Measurements from ENCODE around the gene LTA.

Gene LTA

DNA sequence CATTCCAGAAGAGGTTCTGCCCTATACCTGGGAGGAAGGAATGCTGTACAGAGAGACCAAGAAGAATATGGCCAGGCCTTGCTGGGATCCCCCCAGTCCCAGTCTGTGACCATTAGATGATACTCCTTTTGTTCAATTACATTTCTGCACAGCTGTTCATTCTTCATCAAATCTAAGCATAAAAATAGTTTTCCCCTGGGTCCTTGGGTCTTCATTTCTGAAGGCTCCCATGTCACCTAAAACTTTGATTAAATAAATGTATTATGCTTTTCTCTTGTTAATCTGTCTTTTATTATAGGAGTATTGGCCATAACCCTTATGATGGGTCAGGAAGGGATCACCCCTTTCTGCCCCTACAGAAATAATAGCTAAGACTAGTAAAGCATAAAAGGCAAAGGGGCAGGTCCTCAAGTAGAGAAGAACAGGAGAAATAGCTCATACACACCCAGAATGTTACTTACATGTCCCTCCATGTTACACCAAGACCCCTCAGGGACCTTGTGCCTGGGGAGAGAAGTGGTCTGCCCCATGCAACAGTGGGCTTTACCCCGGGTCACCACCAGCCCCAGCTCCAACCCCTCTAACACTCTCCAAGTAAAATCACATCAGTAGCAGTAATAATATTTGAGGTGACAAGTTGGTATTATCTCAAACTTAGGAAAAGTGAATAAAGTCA is 2.1 kb upstream of the LTA start:
- Mint-ChIP-seq H3K27ac (peak overlapping the region; percentile 40), H3K27me3 (peaks cover 22% of the 10 kb centered on the region), H3K4me3 (no peak overlapping the region), H3K4me1 (peaks cover 85% of the 10 kb centered on the region), H3K9me3 (no peaks in the 10 kb centered on the region), H3K36me3 (peaks cover 15% of the 10 kb centered on the region)
- CTCF ChIA-PET, result interaction anchor here (0.9 to 27.0 kb wide), 4 partner anchors 9 to 24 kb away, joined by 3 to 780 read pairs (median 16); partner anchors contain the start of genes LST1 and NCR3
- no peak for DNase-seq

DNA sequence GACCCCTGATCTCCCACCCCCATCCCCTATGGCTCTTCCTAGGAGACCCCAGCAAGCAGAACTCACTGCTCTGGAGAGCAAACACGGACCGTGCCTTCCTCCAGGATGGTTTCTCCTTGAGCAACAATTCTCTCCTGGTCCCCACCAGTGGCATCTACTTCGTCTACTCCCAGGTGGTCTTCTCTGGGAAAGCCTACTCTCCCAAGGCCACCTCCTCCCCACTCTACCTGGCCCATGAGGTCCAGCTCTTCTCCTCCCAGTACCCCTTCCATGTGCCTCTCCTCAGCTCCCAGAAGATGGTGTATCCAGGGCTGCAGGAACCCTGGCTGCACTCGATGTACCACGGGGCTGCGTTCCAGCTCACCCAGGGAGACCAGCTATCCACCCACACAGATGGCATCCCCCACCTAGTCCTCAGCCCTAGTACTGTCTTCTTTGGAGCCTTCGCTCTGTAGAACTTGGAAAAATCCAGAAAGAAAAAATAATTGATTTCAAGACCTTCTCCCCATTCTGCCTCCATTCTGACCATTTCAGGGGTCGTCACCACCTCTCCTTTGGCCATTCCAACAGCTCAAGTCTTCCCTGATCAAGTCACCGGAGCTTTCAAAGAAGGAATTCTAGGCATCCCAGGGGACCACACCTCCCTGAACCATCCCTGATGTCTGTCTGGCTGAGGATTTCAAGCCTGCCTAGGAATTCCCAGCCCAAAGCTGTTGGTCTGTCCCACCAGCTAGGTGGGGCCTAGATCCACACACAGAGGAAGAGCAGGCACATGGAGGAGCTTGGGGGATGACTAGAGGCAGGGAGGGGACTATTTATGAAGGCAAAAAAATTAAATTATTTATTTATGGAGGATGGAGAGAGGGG is 1.4 kb downstream of the LTA start:
- Mint-ChIP-seq H3K4me3 (peak overlapping the region; percentile 94), H3K36me3 (peaks cover 38% of the 10 kb centered on the region)

DNA sequence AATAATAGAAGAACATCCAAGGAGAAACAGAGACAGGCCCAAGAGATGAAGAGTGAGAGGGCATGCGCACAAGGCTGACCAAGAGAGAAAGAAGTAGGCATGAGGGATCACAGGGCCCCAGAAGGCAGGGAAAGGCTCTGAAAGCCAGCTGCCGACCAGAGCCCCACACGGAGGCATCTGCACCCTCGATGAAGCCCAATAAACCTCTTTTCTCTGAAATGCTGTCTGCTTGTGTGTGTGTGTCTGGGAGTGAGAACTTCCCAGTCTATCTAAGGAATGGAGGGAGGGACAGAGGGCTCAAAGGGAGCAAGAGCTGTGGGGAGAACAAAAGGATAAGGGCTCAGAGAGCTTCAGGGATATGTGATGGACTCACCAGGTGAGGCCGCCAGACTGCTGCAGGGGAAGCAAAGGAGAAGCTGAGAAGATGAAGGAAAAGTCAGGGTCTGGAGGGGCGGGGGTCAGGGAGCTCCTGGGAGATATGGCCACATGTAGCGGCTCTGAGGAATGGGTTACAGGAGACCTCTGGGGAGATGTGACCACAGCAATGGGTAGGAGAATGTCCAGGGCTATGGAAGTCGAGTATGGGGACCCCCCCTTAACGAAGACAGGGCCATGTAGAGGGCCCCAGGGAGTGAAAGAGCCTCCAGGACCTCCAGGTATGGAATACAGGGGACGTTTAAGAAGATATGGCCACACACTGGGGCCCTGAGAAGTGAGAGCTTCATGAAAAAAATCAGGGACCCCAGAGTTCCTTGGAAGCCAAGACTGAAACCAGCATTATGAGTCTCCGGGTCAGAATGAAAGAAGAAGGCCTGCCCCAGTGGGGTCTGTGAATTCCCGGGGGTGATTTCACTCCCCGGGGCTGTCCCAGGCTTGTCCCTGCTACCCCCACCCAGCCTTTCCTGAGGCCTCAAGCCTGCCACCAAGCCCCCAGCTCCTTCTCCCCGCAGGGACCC is 2.3 kb downstream of the LTA start:
- Mint-ChIP-seq H3K36me3 (peaks cover 45% of the 10 kb centered on the region), H3K9me3 (no peaks in the 10 kb centered on the region), H3K27ac (peak overlapping the region; percentile 96), H3K4me3 (peak overlapping the region; percentile 92), H3K27me3 (peaks cover 4% of the 10 kb centered on the region), H3K4me1 (peaks cover 91% of the 10 kb centered on the region)
- no peak for DNase-seq
- CTCF ChIA-PET, result interaction anchor here (0.6 to 33.1 kb wide), 4 partner anchors 20 to 83 kb away, joined by 3 to 1087 read pairs (median 392); partner anchors contain the start of genes ATP6V1G2, LST1, NCR3 and NFKBIL1

More for the DNA sequence above, 1.4 kb downstream of the LTA start:
- H3K4me1 Mint-ChIP-seq, result peaks cover 91% of the 10 kb centered on the region
- CTCF ChIA-PET, result interaction anchor here (0.6 to 33.1 kb wide), 3 partner anchors 20 to 46 kb away, joined by 3 to 1087 read pairs (median 780); partner anchors contain the start of genes ATP6V1G2, LST1, NCR3 and NFKBIL1
- H3K9me3 Mint-ChIP-seq, result no peaks in the 10 kb centered on the region
- DNase-seq, result no peak
- H3K27me3 Mint-ChIP-seq, result peaks cover 4% of the 10 kb centered on the region
- peak overlapping the region; percentile 96 for H3K27ac Mint-ChIP-seq

DNA sequence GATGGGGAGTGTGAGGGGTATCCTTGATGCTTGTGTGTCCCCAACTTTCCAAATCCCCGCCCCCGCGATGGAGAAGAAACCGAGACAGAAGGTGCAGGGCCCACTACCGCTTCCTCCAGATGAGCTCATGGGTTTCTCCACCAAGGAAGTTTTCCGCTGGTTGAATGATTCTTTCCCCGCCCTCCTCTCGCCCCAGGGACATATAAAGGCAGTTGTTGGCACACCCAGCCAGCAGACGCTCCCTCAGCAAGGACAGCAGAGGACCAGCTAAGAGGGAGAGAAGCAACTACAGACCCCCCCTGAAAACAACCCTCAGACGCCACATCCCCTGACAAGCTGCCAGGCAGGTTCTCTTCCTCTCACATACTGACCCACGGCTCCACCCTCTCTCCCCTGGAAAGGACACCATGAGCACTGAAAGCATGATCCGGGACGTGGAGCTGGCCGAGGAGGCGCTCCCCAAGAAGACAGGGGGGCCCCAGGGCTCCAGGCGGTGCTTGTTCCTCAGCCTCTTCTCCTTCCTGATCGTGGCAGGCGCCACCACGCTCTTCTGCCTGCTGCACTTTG is 3.3 kb downstream of the LTA start, which contains the start of gene TNF:
TNF (plus strand) TSS at position 231 of the 567 bp plus-strand sequence; CDS start at position 408, 177 bp downstream.
- Mint-ChIP-seq H3K9me3 (no peaks in the 10 kb centered on the region), H3K4me3 (peak within 1 kb of the TSS; percentile 92), H3K36me3 (peaks cover 53% of the 10 kb centered on the region), H3K27ac (peak within 1 kb of the TSS; percentile 87), H3K4me1 (peaks cover 88% of the 10 kb centered on the region), H3K27me3 (peaks cover 4% of the 10 kb centered on the region)
- CTCF ChIA-PET, result interaction anchor here (0.5 to 33.1 kb wide), 4 partner anchors 18 to 82 kb away, joined by 3 to 1087 read pairs (median 392); partner anchors contain the start of genes ATP6V1G2, LST1, NCR3 and NFKBIL1
- DNase-seq, result peak; percentile 86

DNA sequence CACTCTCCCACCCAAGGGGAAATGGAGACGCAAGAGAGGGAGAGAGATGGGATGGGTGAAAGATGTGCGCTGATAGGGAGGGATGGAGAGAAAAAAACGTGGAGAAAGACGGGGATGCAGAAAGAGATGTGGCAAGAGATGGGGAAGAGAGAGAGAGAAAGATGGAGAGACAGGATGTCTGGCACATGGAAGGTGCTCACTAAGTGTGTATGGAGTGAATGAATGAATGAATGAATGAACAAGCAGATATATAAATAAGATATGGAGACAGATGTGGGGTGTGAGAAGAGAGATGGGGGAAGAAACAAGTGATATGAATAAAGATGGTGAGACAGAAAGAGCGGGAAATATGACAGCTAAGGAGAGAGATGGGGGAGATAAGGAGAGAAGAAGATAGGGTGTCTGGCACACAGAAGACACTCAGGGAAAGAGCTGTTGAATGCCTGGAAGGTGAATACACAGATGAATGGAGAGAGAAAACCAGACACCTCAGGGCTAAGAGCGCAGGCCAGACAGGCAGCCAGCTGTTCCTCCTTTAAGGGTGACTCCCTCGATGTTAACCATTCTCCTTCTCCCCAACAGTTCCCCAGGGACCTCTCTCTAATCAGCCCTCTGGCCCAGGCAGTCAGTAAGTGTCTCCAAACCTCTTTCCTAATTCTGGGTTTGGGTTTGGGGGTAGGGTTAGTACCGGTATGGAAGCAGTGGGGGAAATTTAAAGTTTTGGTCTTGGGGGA is 4.0 kb downstream of the LTA start:
- H3K36me3 Mint-ChIP-seq, result peaks cover 59% of the 10 kb centered on the region
- H3K9me3 Mint-ChIP-seq, result no peaks in the 10 kb centered on the region
- H3K4me1 Mint-ChIP-seq, result peaks cover 82% of the 10 kb centered on the region
- peak overlapping the region; percentile 87 for H3K27ac Mint-ChIP-seq
- CTCF ChIA-PET, result interaction anchor here (2.5 to 33.1 kb wide), 3 partner anchors 8 to 23 kb away, joined by 9 to 1087 read pairs (median 780); partner anchors contain the start of genes ATP6V1G2, LST1, NCR3 and NFKBIL1
- H3K27me3 Mint-ChIP-seq, result peaks cover 4% of the 10 kb centered on the region
- H3K4me3 Mint-ChIP-seq, result peak overlapping the region; percentile 92
- no peak for DNase-seq

DNA sequence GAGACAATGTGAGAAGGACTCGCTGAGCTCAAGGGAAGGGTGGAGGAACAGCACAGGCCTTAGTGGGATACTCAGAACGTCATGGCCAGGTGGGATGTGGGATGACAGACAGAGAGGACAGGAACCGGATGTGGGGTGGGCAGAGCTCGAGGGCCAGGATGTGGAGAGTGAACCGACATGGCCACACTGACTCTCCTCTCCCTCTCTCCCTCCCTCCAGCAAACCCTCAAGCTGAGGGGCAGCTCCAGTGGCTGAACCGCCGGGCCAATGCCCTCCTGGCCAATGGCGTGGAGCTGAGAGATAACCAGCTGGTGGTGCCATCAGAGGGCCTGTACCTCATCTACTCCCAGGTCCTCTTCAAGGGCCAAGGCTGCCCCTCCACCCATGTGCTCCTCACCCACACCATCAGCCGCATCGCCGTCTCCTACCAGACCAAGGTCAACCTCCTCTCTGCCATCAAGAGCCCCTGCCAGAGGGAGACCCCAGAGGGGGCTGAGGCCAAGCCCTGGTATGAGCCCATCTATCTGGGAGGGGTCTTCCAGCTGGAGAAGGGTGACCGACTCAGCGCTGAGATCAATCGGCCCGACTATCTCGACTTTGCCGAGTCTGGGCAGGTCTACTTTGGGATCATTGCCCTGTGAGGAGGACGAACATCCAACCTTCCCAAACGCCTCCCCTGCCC is 4.9 kb downstream of the LTA start:
- Mint-ChIP-seq H3K27me3 (peaks cover 4% of the 10 kb centered on the region), H3K27ac (peak overlapping the region; percentile 87), H3K4me1 (peaks cover 73% of the 10 kb centered on the region), H3K4me3 (peak overlapping the region; percentile 92), H3K36me3 (peaks cover 68% of the 10 kb centered on the region), H3K9me3 (no peaks in the 10 kb centered on the region)
- DNase-seq, result peak; percentile 73
- CTCF ChIA-PET, result interaction anchor here (2.5 to 33.1 kb wide), 3 partner anchors 9 to 24 kb away, joined by 9 to 1087 read pairs (median 780); partner anchors contain the start of genes ATP6V1G2, LST1, NCR3 and NFKBIL1

DNA sequence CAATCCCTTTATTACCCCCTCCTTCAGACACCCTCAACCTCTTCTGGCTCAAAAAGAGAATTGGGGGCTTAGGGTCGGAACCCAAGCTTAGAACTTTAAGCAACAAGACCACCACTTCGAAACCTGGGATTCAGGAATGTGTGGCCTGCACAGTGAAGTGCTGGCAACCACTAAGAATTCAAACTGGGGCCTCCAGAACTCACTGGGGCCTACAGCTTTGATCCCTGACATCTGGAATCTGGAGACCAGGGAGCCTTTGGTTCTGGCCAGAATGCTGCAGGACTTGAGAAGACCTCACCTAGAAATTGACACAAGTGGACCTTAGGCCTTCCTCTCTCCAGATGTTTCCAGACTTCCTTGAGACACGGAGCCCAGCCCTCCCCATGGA is 5.5 kb downstream of the LTA start:
- Mint-ChIP-seq H3K27me3 (peaks cover 4% of the 10 kb centered on the region), H3K4me3 (peak overlapping the region; percentile 92), H3K36me3 (peaks cover 73% of the 10 kb centered on the region), H3K4me1 (peaks cover 72% of the 10 kb centered on the region), H3K27ac (peak overlapping the region; percentile 87), H3K9me3 (no peaks in the 10 kb centered on the region)
- CTCF ChIA-PET, result interaction anchor here (2.5 to 33.1 kb wide), 3 partner anchors 9 to 25 kb away, joined by 9 to 1087 read pairs (median 780); partner anchors contain the start of genes ATP6V1G2, LST1, NCR3 and NFKBIL1
- no peak for DNase-seq

DNA sequence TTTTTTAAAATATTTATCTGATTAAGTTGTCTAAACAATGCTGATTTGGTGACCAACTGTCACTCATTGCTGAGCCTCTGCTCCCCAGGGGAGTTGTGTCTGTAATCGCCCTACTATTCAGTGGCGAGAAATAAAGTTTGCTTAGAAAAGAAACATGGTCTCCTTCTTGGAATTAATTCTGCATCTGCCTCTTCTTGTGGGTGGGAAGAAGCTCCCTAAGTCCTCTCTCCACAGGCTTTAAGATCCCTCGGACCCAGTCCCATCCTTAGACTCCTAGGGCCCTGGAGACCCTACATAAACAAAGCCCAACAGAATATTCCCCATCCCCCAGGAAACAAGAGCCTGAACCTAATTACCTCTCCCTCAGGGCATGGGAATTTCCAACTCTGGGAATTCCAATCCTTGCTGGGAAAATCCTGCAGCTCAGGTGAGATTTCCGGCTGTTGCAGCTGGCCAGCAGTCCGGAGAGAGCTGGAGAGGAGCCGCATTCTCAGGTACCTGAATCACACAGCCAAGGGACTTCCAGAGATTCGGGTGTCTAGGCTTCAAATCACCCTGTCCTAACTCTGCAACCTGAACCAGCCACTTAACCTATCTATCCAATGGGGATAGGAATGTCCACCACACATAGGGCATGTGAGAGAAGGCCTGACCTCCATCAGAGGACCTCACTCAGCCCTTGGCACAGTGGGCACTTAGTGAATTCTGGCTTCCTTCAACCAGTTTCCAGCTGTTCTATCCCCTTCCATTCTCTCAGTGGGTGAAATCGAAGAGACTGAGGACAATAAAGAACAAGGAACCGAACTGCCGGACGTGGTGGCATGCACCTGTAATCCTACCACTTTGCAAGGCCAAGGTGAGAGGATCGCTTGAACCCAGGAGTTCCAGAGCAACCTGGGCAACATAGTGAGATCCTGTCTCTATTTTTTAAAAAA is 6.4 kb downstream of the LTA start:
- peaks cover 74% of the 10 kb centered on the region for H3K36me3 Mint-ChIP-seq
- H3K9me3 Mint-ChIP-seq, result no peaks in the 10 kb centered on the region
- no peak for DNase-seq
- H3K4me3 Mint-ChIP-seq, result peak overlapping the region; percentile 93
- H3K27ac Mint-ChIP-seq, result peak overlapping the region; percentile 97
- peaks cover 70% of the 10 kb centered on the region for H3K4me1 Mint-ChIP-seq
- H3K27me3 Mint-ChIP-seq, result peaks cover 4% of the 10 kb centered on the region
- CTCF ChIA-PET, result interaction anchor here (1.2 to 33.1 kb wide), 4 partner anchors 8 to 25 kb away, joined by 3 to 1087 read pairs (median 394); partner anchors contain the start of genes ATP6V1G2, LST1, NCR3 and NFKBIL1

DNA sequence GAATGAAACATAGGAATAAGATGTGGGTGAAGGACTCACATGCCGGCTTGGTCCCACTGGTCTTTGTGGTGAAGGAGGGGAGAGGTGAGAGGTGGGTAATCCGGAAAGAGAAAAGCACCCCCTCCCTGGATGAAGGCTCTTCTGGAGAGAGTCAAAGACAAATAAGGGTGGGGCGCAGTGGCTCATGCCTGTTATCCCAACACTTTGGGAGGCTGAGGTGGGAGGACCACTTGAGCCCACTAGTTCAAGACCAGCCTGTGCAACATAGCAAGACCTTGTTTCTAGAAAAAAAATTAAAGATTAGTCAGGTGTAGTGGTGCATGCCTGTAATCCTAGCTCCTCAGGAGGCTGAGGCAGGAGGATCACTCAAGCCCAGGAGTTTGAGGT is 7.0 kb downstream of the LTA start:
- no peaks in the 10 kb centered on the region for H3K9me3 Mint-ChIP-seq
- peak overlapping the region; percentile 97 for H3K27ac Mint-ChIP-seq
- CTCF ChIA-PET, result interaction anchor here (1.2 to 33.1 kb wide), 3 partner anchors 9 to 26 kb away, joined by 3 to 1087 read pairs (median 780); partner anchors contain the start of genes ATP6V1G2, LST1, NCR3 and NFKBIL1
- peaks cover 71% of the 10 kb centered on the region for H3K36me3 Mint-ChIP-seq
- peaks cover 70% of the 10 kb centered on the region for H3K4me1 Mint-ChIP-seq
- no peak for DNase-seq
- H3K27me3 Mint-ChIP-seq, result peaks cover 4% of the 10 kb centered on the region
- peak overlapping the region; percentile 93 for H3K4me3 Mint-ChIP-seq

DNA sequence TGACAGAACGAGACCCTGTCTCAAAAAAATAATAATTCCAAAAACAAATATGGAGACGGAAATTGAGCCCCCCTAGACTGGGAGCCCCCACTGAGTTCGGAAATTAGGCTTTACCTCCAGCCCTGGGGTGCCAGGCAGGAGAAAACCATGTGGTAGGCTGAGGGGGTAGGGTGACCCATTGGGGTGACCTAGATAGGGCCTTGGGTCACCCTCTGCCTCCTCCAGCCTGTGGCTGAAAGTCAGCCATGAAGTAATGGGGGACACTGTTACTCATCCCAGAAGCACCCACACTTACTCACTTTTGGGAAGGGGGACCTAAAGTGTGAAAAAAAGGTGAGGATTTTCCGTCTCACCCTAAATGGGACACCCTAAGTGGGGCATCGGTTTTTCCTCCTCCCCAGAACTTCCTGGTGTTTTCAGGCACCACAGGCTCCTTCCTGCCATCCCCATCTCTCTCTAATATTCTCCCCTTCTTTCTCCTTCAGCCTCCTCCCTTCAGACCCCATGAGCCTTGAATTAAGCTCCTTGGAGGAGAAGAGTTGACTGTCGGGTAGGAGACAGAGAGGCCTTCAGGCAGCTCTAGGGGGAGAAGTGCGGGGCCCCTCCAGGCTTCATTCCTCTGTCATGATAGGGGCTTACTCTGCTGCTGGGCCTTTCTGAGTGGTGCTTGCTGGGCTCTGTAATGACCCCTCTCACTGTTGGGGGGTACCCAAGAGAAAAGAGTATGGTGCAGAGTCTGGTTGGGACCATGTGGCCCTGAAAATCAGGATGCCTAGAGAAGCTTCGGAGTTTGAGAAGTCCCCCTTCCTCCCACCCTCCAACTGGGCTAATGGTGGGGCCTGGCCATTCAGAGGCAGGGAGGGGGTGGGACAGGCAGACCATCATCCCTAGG is 7.7 kb downstream of the LTA start:
- Mint-ChIP-seq H3K36me3 (peaks cover 71% of the 10 kb centered on the region), H3K27ac (peak overlapping the region; percentile 97), H3K27me3 (peaks cover 4% of the 10 kb centered on the region), H3K9me3 (no peaks in the 10 kb centered on the region), H3K4me3 (peak overlapping the region; percentile 93), H3K4me1 (peaks cover 70% of the 10 kb centered on the region)
- no peak for DNase-seq
- CTCF ChIA-PET, result interaction anchor here (0.6 to 33.1 kb wide), 9 partner anchors 9 to 159 kb away, joined by 3 to 1087 read pairs (median 4); partner anchors contain the start of genes ATP6V1G2, LST1, NCR3 and NFKBIL1

Data from activated naive CD4-positive, alpha-beta T cell treated with anti-CD3 and anti-CD28 coated beads, Interleukin-2, amount 10 ng/mL, durations not matched to agents 7 days and 5 days (primary cell).